HG02840 (cell line): ENCODE measurements around the gene RNF167.
A peak's percentile ranks its signal among the peaks of the same experiment; 100 is the strongest.

Source experiments
- ATAC-seq: cut with Tn5 transposase; IDR thresholded peaks from one replicate; pipeline ENCODE4 v1.9.1; 2021; ENCODE audit warnings: mild to moderate bottlenecking, moderate library complexity, moderate number of reproducible peaks; ENCODE audit not compliant: unreplicated experiment, low FRiP score

The RNF167 gene

GRCh38 chr17:4950075-4950745, 10.1 kb downstream of the RNF167 start:
- no peak for ATAC-seq

GRCh38 chr17:4950746-4951204, 10.7 kb downstream of the RNF167 start, which contains the start of gene ENO3:
ENO3 (plus strand) TSS chr17:4951119; CDS start chr17:4951830, 711 bp downstream.
- no peak for ATAC-seq

- no peak for ATAC-seq
These were observed 11.4 kb downstream of the RNF167 start for GRCh38 chr17:4951486-4951885.

GRCh38 chr17:4953451-4953961, 13.4 kb downstream of the RNF167 start:
- ATAC-seq, result no peak

GRCh38 chr17:4955091-4955490, 15.0 kb downstream of the RNF167 start:
- ATAC-seq, result no peak

GRCh38 chr17:4956493-4957061, 16.5 kb downstream of the RNF167 start:
- ATAC-seq, result no peak

GRCh38 chr17:4958102-4958501, 18.0 kb downstream of the RNF167 start:
- no peak for ATAC-seq

GRCh38 chr17:4959261-4959965, 19.3 kb downstream of the RNF167 start:
- ATAC-seq, result no peak

- ATAC-seq, result no peak
These were observed 20.3 kb downstream of the RNF167 start for GRCh38 chr17:4960279-4960922.

GRCh38 chr17:4965311-4965986, 25.4 kb downstream of the RNF167 start:
- ATAC-seq, result no peak

GRCh38 chr17:4966844-4967538, 26.9 kb downstream of the RNF167 start:
- ATAC-seq, result peak; percentile 76

- ATAC-seq, result peak; percentile 59
These were observed 27.7 kb downstream of the RNF167 start, which contains the start of gene SPAG7 for GRCh38 chr17:4967539-4968485. SPAG7 (minus strand) TSS chr17:4967817; CDS start chr17:4967804, 13 bp downstream.

- ATAC-seq, result no peak
These were observed 28.5 kb downstream of the RNF167 start for GRCh38 chr17:4968486-4969046.

- no peak for ATAC-seq
These were observed 29.0 kb downstream of the RNF167 start for GRCh38 chr17:4969047-4969550.

GRCh38 chr17:4969551-4970173, 29.6 kb downstream of the RNF167 start:
- ATAC-seq, result no peak

- ATAC-seq, result no peak
These were observed 30.2 kb downstream of the RNF167 start for GRCh38 chr17:4970273-4970672.

GRCh38 chr17:4971826-4972225, 31.8 kb downstream of the RNF167 start:
- ATAC-seq, result no peak
